ENCODE measurements around the gene BCL11B. TPM values are rescaled to one million over a fixed set of nuclear protein-coding genes. Genes with fewer than 3 reads are reported as not detected.

Gene BCL11B
- total RNA-seq, 1 experiment from 2014 or later: 80.6 TPM

GRCh38 chr14:99266181-99267178, 5.5 kb downstream of the BCL11B start:
- TF ChIP-seq, protein P1, sequence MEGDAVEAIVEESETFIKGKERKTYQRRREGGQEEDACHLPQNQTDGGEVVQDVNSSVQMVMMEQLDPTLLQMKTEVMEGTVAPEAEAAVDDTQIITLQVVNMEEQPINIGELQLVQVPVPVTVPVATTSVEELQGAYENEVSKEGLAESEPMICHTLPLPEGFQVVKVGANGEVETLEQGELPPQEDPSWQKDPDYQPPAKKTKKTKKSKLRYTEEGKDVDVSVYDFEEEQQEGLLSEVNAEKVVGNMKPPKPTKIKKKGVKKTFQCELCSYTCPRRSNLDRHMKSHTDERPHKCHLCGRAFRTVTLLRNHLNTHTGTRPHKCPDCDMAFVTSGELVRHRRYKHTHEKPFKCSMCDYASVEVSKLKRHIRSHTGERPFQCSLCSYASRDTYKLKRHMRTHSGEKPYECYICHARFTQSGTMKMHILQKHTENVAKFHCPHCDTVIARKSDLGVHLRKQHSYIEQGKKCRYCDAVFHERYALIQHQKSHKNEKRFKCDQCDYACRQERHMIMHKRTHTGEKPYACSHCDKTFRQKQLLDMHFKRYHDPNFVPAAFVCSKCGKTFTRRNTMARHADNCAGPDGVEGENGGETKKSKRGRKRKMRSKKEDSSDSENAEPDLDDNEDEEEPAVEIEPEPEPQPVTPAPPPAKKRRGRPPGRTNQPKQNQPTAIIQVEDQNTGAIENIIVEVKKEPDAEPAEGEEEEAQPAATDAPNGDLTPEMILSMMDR (conservative IDR thresholded peaks at IDR 0.05; ENCODE audit: low read depth, low read length): peak; percentile 100
- TF ChIP-seq EZH2 (IDR thresholded peaks at IDR 0.05; ENCODE audit: borderline replicate concordance, low read depth, low read length, poor library complexity, severe bottlenecking): no peak
- DNase-seq (ENCODE audit: low spot score): peak; percentile 90
- ChIA-PET CTCF (interaction anchor here (0.6 to 0.7 kb wide), 3 partner anchors 12 to 136 kb away, joined by 3 to 9 read pairs (median 3); no protein-coding TSS in a partner anchor), POLR2A (ENCODE audit: low non-redundant PET) (interaction anchor here (0.6 kb wide), 1 partner anchor 69 kb away, joined by 6 read pairs; no protein-coding TSS in a partner anchor)
- no peaks in the 10 kb centered on the region for H3K27me3 ChIP-seq (replicated peaks; ENCODE audit: insufficient read depth, low read depth, low read length, poor library complexity)
- BruUV-seq (replicated peaks): no TSS peak
- H3K9me3 ChIP-seq (ENCODE audit: low read depth, low read length, poor library complexity, severe bottlenecking): no peaks in the 10 kb centered on the region
- intact Hi-C loops (cut with micrococcal nuclease; ENCODE audit: unreplicated experiment): loop anchor here (5.0 to 10.0 kb wide), 3 partner anchors 69 to 1124 kb away; no protein-coding TSS in a partner anchor
- peaks cover 17% of the 10 kb centered on the region for H3K36me3 ChIP-seq (ENCODE audit: insufficient read depth, low read length, poor library complexity, severe bottlenecking)
- peaks cover 57% of the 10 kb centered on the region for H3K4me1 ChIP-seq (ENCODE audit: insufficient read depth, low read length, poor library complexity, severe bottlenecking)
- peak overlapping the region; percentile 93 for H3K27ac ChIP-seq (ENCODE audit: low read depth, low read length, poor library complexity, severe bottlenecking)
- H3K4me3 ChIP-seq (ENCODE audit: low read depth, low read length, poor library complexity, severe bottlenecking): peak overlapping the region; percentile 85

DNA sequence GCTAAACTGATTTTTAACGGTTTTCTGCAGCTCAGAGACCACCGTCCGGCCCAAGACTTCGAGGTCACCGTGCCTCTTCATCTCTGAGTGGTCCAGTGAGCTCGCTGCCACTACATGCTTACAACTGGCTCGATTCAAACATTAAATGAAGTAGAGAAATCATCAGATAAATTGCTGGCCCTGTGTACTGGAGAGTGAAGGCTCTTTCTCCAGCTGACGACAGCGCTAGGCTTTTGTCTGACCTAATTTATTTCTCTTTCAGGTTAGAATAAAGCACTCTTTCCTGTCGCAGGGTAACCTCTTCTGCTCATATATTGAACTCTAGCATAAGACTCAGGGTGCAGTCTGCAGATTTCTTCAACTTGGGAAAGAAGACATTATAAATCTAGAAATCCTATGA, 6.4 kb downstream of the BCL11B start:
- ChIA-PET POLR2A (ENCODE audit: low non-redundant PET) (interaction anchor here (0.6 kb wide), 1 partner anchor 70 kb away, joined by 6 read pairs; no protein-coding TSS in a partner anchor), CTCF (no interaction called here)
- BruUV-seq (replicated peaks): no TSS peak
- Histone ChIP-seq H3K27me3 (replicated peaks; ENCODE audit: insufficient read depth, low read depth, low read length, poor library complexity) (no peaks in the 10 kb centered on the region), H3K4me3 (ENCODE audit: low read depth, low read length, poor library complexity, severe bottlenecking) (peak overlapping the region; percentile 85), H3K4me1 (ENCODE audit: insufficient read depth, low read length, poor library complexity, severe bottlenecking) (peaks cover 66% of the 10 kb centered on the region), H3K27ac (ENCODE audit: low read depth, low read length, poor library complexity, severe bottlenecking) (peak overlapping the region; percentile 93), H3K9me3 (ENCODE audit: low read depth, low read length, poor library complexity, severe bottlenecking) (no peaks in the 10 kb centered on the region), H3K36me3 (ENCODE audit: insufficient read depth, low read length, poor library complexity, severe bottlenecking) (peaks cover 22% of the 10 kb centered on the region)
- intact Hi-C loops (cut with micrococcal nuclease; ENCODE audit: unreplicated experiment): loop anchor here (5.0 to 10.0 kb wide), 3 partner anchors 68 to 1123 kb away; no protein-coding TSS in a partner anchor
- TF ChIP-seq, protein P1 (conservative IDR thresholded peaks at IDR 0.05; ENCODE audit: low read depth, low read length): no peak
- TF ChIP-seq EZH2 (IDR thresholded peaks at IDR 0.05; ENCODE audit: borderline replicate concordance, low read depth, low read length, poor library complexity, severe bottlenecking): no peak
- DNase-seq (ENCODE audit: low spot score): no peak

DNA sequence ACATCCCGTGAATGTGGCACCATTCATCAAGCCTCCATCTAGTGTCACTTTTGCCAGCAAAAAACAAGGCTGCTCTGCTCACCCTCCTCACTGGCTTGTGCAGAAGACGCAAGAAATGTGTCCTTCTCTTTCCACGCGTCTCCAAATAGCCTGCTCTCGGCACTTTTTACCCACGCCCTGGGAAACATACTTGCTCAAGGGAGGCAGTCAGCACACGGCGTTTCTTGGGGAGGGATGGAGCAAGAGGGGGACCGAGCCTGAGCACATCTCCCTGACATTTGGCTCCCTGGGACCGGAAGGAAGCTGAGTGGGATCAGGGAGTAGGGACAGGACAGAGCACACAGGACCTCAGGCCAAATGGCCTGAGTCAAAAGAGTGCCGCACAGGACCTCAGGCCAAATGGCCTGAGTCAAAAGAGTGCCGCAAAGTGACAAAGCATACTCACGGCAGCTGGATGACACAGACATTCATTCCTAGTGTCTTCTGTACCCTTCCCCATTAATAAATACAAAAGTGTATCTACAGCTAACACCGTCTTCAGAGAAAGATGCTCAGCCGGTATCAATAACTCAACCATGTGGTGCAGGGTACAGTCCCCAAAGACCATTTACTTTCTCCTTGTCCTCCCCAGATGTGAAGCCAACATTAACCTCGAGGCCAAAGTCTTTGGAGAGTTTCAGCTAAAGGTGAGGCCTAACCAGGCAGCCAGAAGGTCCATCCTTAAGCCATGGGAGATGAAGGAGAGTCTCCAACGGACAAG, 7.1 kb downstream of the BCL11B start:
- no peaks in the 10 kb centered on the region for H3K27me3 ChIP-seq (replicated peaks; ENCODE audit: insufficient read depth, low read depth, low read length, poor library complexity)

More for the DNA sequence above, 7.1 kb downstream of the BCL11B start:
- CTCF ChIA-PET: interaction anchor here (0.7 kb wide), 1 partner anchor 109 kb away, joined by 3 read pairs; no protein-coding TSS in a partner anchor
- H3K27ac ChIP-seq (ENCODE audit: low read depth, low read length, poor library complexity, severe bottlenecking): peak overlapping the region; percentile 93
- H3K4me1 ChIP-seq (ENCODE audit: insufficient read depth, low read length, poor library complexity, severe bottlenecking): peaks cover 73% of the 10 kb centered on the region
- peaks cover 29% of the 10 kb centered on the region for H3K36me3 ChIP-seq (ENCODE audit: insufficient read depth, low read length, poor library complexity, severe bottlenecking)
- peak overlapping the region; percentile 85 for H3K4me3 ChIP-seq (ENCODE audit: low read depth, low read length, poor library complexity, severe bottlenecking)
- TF ChIP-seq, protein P1 (conservative IDR thresholded peaks at IDR 0.05; ENCODE audit: low read depth, low read length): no peak
- TF ChIP-seq EZH2 (IDR thresholded peaks at IDR 0.05; ENCODE audit: borderline replicate concordance, low read depth, low read length, poor library complexity, severe bottlenecking): no peak
- POLR2A ChIA-PET (ENCODE audit: low non-redundant PET): no interaction called here
- no peak for DNase-seq (ENCODE audit: low spot score)
- no TSS peak for BruUV-seq (replicated peaks)
- H3K9me3 ChIP-seq (ENCODE audit: low read depth, low read length, poor library complexity, severe bottlenecking): no peaks in the 10 kb centered on the region
- intact Hi-C loops (cut with micrococcal nuclease; ENCODE audit: unreplicated experiment): loop anchor here (5.0 to 10.0 kb wide), 3 partner anchors 68 to 1123 kb away; no protein-coding TSS in a partner anchor

All from A673 (cell line).